ENCODE data around the gene SLC17A2. TPM values are rescaled to one million over a fixed set of nuclear protein-coding genes. Genes with fewer than 3 reads are reported as not detected.
"Not testable (repeated sequence)": the region's sequence is repeated elsewhere in the genome, so short reads cannot be mapped to it uniquely, and the experiment has no call there.

SLC17A2 gene
- polyA plus RNA-seq, 1 donor: 0.86 TPM

DNA sequence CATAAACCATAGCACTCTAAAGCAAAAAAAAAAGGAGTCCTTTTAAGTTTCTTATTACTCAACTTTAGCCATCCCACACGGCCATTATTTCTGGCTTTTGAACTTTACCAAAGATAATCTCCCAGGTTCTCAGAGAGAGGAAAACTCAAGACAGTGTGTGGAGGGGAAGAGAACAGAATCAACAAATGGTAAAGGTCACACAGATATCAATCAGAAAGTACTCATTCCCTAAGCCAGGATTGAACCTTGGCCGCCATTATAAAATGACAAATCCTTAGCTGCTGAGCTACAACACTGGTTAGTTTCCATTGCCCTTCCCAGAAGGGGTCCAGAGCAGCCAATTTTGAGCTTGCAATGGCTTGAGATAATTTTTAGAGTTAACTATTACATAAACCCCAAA, 22.0 kb upstream of the SLC17A2 start:
- no peak for DNase-seq

DNA sequence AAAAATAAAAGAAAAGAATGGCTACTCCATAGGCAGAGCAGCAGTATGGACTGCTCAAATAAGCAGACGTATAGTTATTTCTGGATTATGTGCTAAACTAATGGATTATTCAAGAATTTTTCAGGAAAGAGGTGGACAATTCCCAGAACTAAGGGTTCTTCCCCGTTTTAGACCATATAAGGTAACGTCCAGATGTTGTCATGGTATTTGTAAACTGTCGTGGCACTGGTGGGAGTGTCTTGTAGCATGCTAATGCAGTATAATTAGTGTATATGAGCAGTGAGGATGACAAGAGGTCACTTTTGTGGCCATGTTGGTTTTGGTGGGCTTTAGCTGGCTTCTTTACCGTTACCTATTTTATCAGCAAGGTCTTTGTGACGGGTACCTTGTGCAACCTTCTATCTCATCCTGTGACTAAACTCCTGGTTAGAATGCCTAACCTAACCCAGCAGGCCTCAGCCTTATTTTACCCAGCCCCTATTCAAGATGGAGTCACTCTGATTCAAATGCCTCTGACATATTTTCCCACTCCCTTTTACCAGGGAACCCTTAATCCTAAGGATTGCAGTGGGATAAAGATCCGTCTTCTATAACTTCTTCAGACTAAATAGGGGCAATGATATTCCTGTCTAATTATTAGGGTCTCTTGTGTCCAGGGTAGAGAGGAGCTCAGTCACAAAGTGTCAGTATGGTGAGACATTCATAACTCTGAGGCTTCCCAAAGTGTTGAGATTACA, 21.0 kb upstream of the SLC17A2 start:
- no peak for DNase-seq

DNA sequence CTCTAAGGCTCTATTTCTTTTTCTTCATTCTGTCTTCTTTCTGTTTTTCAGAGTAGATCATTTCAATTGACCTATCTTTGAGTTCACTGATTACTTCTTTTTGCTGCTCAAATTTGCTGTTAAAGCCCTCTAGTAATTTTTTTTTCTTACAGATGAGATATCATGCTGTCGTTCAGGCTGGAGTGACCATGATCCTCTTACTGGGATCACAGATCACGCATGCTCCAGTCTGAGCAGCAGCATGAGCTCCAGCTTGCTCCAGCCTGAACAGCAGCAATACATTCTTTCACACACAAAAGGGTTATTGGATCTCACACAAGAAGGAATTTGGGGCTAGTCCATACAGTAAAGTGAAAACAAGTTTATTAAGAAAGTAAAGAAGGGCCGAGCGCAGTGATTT, 19.8 kb upstream of the SLC17A2 start:
- DNase-seq: no peak

DNA sequence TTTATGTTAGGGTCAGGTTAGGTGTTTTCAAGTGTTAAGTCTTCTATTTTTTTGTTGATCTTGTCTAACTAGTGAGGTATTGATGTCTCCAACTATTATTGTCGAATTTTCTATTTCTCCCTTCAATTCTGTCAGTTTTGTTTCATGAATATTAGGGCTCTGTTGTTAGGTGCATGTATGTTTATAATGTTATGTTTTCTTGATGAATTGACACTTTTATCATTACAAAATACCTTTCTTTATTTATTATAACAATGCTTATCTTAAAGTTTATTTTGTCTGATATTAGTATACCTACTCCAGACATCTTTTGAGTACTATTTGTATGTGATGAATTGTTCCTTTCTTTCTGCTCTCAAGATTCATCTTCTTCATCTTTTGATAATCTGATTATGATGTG, 19.2 kb upstream of the SLC17A2 start:
- no peak for DNase-seq

DNA sequence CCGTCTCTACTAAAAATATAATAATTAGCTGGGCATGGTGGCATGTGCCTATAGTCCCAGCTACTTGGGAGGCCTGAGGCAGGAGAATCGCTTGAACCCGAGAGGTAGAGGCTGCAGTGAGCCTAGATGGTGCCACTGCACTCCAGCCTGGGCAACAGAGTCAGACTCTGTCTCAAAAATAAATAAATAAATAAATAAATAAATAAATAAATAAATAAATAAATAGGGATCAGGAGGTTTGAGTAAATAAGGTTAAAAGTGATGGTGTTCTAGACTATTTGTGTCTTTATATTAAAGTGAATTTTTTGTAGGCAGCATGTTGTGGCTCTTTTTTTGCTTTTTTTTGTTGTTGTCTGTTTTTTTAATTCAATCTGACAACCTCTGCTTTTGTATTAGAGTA, 17.0 kb upstream of the SLC17A2 start:
- DNase-seq: not testable (repeated sequence)

DNA sequence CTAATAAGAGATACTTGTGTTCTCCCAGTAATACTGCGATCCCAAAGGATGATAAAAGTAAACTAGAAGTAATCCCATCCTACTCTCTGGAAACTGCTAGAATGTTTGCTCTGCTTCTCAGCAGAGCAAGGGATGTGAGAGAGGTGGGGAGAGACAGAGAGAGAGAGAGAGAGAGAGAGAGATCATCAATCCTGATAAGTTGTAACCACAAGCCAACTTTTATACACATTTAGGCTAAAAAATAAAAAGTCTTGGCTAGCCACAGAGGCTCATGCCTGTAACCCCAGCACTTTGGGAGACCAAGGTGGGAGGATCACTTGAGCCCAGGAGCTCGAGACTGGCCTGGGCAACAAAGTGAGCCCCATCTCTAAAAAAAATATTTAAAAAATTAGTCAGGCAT, 16.1 kb upstream of the SLC17A2 start:
- DNase-seq: no peak

DNA sequence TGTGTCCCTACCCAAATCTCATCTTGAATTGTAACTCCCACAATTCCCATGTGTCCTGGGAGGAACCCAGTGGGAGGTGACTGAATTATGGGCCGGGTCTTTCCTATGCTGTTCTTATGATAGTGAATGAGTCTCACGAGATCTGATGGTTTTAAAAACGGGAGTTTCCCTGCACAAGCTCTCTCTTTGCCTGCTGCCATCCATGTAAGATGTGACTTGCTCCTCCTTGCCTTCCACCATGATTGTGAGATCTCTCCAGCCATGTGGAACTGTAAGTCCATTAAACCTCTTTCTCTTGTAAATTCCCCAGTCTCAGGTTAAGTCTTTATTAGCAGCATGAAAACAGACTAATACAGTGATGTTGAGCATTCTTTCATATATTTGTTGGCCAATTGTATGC, 15.2 kb upstream of the SLC17A2 start:
- not testable (repeated sequence) for DNase-seq

DNA sequence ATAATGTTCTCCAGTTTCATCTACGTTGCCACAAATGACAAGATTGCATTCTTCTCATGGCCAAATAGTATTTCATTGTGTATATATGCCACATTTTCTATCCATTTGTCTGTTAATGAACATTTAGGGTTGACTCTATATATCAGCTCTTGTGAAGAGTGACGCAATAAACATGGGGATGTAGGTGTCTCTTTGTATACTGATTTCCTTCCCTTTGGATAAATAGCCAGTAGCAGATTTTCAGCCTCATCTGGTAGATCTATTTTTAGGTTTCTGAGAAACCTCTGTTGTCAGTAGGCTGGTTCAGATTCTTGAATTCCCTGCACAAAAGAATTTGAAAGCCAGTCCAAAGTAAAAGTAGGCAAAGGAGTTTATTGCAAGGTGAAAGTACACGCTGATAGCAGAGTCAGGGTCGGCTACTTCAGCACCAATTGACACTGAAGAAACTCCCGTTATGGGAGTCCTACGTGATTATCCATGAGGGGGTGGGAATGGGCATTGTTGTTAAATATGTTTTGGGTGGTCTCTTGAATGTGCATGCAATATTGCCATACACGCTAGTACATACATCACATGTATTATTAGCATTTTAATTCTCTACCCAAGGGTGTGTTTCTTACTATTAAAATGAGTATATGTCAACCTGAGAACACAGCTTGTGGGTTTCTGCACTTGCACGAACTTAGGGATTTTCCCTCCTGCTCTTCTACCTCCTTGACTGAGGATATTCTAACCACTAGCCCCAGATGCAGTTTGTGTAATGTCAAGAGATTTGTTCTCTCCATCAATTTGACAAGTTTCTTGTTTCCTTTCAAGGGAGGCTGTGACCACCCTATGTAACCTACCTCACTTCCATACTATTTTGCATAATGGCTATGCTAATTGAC, 14.4 kb upstream of the SLC17A2 start:
- DNase-seq: no peak

DNA sequence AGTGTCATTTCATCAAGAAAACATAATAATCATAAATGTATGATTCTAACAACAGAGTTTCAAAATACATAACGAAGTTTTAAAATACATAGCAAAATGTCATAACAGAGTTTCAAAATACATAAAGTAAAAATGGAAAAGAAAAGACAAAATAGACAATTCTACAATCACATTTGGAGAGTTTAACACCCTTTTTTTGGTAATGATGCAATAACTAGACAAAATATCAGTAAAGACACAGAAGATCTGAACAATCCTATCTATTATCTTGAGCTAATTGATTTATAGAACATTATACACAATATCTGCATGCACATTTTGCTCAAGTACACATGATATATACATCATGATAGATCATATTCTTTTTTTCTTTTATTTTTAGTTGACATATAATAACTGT, 13.4 kb upstream of the SLC17A2 start:
- no peak for DNase-seq

DNA sequence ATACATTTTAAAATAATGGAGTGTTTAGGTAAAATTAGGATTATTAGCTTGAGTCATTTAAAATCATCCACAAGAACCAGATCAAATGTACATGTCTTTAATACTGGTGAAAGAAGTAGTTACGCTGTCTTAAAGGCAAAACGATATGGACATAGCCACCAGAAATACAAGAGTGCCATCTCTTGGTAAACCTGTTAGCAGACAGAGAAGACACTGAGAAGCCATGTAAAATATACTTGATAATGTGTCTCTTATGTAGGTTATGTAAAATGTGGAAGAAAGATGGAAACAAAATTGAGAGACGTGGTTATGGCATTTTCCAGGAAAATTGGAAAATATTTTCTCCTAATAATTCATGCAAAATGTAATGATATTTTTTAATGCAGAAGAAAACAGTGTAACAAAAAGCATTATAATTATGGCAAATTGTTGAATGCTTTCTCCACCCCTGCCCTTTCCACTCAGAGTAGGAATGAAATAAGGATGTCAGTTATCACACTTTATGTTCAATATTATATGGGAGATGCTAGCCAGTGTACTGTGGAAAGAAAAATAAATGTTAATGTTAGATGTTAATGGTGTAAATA, 12.2 kb upstream of the SLC17A2 start:
- DNase-seq: peak; percentile 35

DNA sequence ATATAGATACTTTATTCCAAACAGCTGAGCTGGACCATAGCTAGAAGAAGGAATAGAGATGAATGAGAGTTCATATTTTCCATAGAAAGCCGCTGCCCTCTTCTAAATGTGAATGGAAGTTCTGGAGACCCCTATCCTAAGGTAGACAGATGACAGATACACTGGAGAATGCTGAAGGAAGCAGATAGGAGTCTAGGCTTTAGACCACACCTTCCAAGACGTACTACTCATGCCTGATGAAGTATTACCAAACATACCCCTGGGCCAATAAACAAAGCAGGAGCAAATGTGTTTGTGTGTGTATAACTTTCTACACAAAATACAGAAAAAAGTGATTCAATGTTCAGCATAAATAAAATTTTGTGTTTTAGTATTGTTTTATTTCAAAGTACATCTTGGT, 9.1 kb upstream of the SLC17A2 start:
- no peak for DNase-seq

DNA sequence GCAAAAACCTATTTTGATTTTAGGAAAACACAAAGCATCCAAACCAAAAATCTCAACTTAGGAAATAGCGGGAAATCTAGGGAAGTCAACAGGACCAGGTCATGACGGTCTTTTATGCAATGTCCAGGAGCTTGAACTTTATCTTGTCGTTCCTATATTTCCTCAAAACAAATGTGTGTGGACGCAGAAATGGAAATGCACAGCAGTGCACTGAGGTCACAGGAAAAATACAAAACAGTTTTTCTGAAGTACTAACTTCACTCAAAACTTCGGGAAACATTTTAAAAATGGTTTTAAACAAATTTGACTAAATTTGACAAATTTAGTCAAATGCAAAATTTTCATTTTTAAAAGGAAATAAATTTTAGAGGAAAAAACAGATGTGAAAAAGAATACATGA, 5.5 kb upstream of the SLC17A2 start:
- DNase-seq: no peak

DNA sequence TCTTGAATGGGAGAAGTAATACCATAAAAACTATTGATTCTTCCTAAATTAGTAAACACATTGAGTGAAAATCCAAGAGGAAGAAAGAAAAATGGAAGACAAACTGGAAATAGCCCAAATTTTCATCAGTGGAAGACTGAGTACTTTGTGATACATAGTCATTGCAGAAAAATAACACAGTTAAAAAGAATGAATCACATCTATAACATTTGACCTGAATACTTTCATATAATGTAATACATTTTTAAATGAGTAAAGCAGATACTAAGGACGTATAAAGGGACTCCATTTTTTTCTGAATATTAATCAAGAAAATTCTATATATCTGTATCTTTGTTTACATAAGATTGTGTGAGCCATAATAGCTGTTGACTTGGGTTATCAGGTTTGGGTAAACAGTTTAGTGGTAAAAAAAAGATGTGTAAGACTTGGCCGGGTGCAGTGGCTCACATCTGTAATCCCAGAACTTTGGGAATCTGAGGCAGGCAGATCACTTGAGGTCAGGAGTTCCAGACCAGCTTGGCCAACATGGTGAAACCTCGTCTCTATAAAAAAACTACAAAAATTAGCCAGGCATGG, 4.3 kb upstream of the SLC17A2 start:
- DNase-seq: no peak

DNA sequence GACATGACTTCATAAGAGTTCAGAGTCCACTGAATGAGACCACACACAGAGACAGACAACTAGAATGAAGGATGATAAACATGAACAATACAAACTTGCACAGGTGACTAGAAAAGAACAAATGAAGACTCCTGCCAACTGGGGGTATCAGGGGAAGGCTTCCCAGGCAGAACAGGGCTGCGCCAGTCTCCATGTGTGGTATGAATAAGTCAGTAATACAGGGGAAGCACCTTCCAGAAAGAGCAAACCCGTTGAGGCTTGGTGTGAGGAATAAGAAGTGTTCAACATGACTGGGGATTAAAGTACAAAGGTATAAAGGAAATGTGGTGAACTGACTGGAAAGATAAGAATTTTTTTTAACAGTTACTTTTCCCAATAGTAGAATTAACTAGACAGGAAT, 3.7 kb upstream of the SLC17A2 start:
- DNase-seq: no peak

DNA sequence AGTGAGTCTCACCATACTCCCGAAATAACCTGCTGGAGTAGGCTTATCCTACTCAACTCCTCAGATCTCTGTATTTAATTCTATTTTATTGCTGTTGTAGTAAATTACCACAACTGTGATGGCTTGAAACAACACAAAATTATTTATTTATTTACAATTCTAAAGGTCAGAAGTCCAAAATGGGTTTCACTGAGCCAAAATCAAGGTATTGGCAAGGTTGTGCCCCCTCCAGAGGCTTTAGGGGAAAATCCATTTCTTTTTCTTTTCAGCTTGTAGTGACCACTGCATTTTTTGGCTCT, 869 bp upstream of the SLC17A2 start:
- DNase-seq: no peak

DNA sequence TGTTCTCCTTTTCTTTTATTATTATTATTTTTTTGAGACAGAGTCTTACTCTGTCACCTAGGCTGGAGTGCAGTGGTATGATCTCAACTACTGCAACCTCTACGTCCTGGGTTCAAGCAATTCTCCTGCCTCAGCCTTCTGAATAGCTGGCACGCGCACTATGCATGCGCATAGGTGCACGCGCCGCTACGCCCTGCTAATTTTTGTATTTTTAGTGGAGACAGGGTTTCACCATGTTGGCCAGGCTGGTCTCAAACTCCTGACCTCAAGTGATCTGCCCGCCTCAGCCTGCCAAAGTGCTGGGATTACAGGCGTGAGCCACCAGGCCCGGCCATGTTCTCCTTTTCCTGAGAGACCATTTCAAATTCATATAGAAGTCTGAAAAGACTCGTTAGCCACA, 706 bp downstream of the SLC17A2 start:
- DNase-seq: not testable (repeated sequence)

DNA sequence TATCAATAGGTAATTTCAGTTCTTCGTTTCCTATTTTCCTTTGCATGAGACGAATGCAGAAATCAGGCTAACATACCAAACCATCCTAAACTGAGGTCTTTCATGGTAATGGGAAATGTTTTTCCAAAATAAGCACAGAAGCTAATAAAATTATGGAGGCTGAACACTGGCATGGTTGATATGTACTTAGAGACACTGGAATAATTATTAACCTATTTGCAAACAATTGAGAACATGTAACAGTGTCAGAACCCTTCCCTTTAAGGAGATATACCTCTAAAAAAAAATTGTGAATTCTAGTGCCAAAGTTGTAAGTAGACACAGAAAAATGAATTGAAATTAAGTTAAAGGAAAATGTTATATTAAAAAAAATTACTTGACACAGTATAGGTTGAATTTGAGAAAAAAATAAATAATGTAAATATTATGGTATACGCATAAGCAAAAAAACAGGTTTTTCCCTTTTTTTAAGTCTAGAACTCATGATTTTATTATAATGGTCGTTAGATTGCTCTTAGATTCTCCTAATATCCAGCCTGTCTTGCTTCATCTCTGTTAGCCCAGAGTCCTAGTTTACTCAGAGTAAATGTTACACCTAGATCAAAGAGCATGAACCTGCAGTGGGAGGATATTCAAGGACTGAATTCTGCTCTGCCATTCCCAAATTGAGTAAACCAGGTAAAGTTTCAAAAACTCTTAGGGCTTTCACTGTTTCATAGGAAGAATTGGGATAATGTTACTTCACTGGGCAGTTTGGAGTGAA, 1.7 kb downstream of the SLC17A2 start:
- no peak for DNase-seq

DNA sequence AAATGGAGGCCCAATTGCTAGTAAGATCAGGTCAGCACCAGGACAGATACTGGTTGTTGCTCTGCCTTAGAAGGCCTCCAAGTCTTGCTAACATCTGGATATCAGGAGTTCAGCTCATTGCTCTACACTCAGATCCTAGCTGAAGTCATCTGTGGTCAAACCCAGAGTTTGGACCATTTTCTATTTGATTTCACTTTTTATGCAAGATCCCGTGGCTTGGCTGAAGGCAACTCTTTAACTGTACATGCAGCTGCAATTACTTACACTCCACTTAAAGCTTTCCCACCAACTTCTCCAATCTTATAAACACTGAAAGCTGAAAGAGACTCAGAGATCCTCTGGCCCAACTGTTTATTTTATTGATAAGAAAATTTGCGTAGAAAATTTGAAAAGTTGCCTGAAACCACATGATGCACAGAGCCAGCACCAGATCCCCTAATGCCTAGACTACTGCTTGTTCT, 2.7 kb downstream of the SLC17A2 start:
- no peak for DNase-seq

DNA sequence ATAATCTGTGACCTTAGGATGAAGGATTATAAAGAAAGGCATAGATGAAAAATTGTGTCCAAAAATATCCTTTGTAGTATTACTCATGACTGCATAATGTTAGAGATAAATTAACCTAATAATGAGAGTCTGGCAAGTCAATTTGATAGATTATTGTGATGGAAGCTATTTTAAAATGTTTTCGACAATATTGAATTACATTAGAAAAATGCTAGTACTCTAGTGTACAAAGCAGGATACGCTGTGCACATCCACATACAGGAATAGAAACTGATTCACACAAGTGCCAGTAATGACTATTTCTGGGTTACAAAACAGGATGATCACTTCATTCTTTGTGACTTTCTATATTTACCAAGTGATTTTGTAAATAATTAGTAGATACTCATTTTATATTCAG, 3.3 kb downstream of the SLC17A2 start:
- no peak for DNase-seq

DNA sequence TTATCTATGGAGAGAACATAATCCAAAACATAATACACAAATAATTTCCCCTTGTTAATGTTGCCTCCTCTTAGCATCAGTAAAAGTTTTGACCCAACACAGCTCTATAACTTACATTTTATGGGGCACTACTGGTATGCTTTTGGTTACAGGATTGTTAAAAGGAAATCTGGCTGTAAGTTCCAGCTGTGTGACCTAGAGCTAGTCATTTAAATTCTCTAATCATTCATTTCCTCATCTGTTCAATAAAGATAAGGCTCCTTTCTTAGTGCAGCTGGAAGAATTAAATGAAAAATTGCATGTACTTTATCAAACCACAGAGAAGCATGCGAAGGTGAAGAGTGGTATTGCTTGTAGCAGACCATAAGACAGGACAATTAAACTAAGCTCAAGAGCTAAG, 4.6 kb downstream of the SLC17A2 start:
- no peak for DNase-seq

DNA sequence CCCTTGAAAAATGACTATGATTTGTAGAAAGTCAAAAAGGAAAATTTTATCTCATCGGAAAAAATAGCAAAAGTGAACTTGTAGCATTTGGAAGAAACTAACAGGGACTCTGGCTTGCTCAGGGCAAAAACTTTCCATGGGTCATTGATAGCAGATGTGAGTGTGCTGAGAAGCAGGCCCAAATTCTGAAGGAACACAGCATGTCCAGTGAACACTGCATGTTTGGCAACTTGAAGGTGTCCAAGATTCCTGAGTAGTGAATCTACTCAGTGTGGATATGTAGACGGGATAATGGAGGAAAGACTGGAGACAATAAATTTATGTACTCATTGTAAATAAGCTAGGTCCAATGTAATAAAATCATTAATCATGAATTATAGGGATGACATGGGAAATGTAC, 8.2 kb downstream of the SLC17A2 start:
- DNase-seq: no peak

DNA sequence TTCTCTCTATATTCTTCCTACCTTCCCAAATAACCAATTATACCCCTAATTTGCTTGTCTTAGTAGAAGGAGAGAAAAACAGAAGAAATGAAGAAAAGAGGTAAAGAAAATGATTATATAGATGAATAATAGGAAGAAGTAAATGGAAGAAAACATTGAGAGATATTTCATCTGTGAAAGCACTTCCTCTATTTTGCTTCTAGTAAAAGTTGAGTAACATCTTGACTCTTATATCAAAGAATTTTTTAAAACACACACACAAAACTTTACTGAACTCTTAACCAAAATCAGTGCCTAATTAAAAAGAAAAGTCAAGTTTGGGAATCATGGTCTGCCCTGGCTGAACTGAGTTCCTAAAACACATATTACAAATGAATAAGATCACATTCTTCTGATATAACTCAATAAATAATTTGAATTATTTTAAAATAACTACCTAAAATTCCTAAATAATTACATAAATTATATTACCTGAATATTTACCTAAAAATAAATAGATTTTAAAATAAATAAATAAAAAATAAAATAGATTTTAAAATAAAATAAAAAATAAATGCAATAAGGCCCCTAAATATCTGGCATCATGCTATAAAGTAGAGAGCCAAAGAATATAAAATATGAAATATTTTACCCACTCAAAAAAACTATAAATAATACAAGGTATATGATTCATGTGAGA, 8.8 kb downstream of the SLC17A2 start:
- no peak for DNase-seq

Data from left kidney (tissue), 2 donors.